Calu3 (cell line): ENCODE measurements around the gene TSTD2. TPM values are rescaled to one million over a fixed set of nuclear protein-coding genes. Genes with fewer than 3 reads are reported as not detected.

Experiments
- BruUV-seq: library from RNA; stranded (reverse); fragments of 400-500 nt; replicated peaks from 2 replicates; lab custom pipeline; 2021; lab: Mats Ljungman, UMichigan
- CTCF ChIA-PET: fragments of 300-600 bp; sonication (Branson Sonifier 250); formaldehyde crosslinking; loops from one replicate; lab custom pipeline; 2022; ENCODE audit warnings: antibody characterized with exemption; lab: Charles Lee
- DNase-seq: peaks from one replicate; pipeline ENCODE4 v3.0.0; 2022
- H3K27ac Mint-ChIP-seq: one replicate; pipeline ENCODE4 v1.8.0; 2022; ENCODE audit warnings: mixed read lengths; ENCODE audit not compliant: unreplicated experiment
- H3K27me3 Mint-ChIP-seq: one replicate; pipeline ENCODE4 v1.8.0; 2022; ENCODE audit warnings: mixed read lengths; ENCODE audit not compliant: unreplicated experiment
- H3K36me3 Mint-ChIP-seq: one replicate; pipeline ENCODE4 v1.8.0; 2022; ENCODE audit warnings: mild to moderate bottlenecking, moderate library complexity, mixed read lengths; ENCODE audit not compliant: insufficient read depth, unreplicated experiment
- H3K4me1 Mint-ChIP-seq: one replicate; pipeline ENCODE4 v1.8.0; 2022; ENCODE audit warnings: mild to moderate bottlenecking, low read depth, mixed read lengths; ENCODE audit not compliant: unreplicated experiment
- H3K4me3 Mint-ChIP-seq: one replicate; pipeline ENCODE4 v1.8.0; 2022; ENCODE audit warnings: mild to moderate bottlenecking, low read depth, moderate library complexity, mixed read lengths; ENCODE audit not compliant: unreplicated experiment
- H3K9me3 Mint-ChIP-seq: one replicate; pipeline ENCODE4 v1.8.0; 2022; ENCODE audit warnings: low read depth, mixed read lengths; ENCODE audit not compliant: unreplicated experiment
- CTCF ChIP-seq: fragments of 200-600 bp; IDR thresholded peaks from one replicate; pipeline ENCODE4 v1.8.0; 2022; ENCODE audit warnings: antibody characterized with exemption; ENCODE audit not compliant: unreplicated experiment
- intact Hi-C: fragments of 100-400 bp; cut with micrococcal nuclease; formaldehyde crosslinking; loops from one replicate; pipeline ENCODE4 v1.10.0; 2022; ENCODE audit not compliant: unreplicated experiment
- total RNA-seq: library from RNA; stranded (reverse); gene quantifications from 2 replicates; pipeline ENCODE4 v1.2.3, GENCODE V29; 2022

The TSTD2 gene
- total RNA-seq, 1 experiment from 2014 or later, result 12.6 TPM

DNA sequence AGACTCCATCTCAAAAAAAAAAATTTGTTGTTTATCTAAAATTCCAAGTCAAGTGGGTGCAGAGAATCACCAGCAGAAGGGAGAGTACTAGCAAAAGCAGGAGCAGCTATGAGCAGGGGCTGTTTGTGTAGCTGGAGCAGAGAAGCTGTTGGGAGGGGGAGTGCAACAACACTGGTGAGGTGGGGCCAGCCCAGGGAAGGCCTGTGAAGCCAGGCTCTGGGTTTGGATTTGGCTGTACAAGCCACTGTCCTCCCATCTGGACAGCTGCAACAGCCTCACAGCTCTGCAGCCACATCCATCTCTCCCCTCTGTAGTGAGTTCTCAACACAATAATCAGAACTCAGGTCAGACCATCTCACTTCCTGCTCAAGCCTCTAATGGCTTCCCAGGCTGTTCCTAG is 72.3 kb downstream of the TSTD2 start:
- intact Hi-C loops, result no loop called here
- Mint-ChIP-seq H3K4me3 (no peak overlapping the region), H3K36me3 (peaks cover 6% of the 10 kb centered on the region), H3K9me3 (no peaks in the 10 kb centered on the region), H3K27me3 (peaks cover 28% of the 10 kb centered on the region), H3K4me1 (no peaks in the 10 kb centered on the region), H3K27ac (no peak overlapping the region)
- no peak for DNase-seq
- TF ChIP-seq CTCF, result no peak
- no TSS peak for BruUV-seq
- CTCF ChIA-PET, result no interaction called here

DNA sequence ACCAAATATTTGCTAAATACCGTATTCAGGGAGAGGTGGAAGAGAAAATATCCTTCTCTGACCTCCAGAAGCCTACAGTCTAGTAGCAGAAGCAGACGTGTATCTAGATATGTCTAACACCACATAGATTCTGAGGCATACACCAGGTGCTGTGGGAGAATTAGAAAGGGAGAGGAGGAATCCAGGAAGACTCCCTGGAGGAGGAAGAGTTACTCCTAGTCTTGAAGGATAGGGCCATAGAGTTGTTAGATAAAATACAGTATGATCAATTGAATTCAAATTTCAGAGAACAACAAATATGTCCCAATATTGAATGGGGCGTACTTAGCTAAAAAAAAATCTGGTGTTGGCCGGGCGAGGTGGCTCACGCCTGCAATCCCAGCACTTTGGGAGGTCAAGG is 73.0 kb downstream of the TSTD2 start:
- no peaks in the 10 kb centered on the region for H3K4me1 Mint-ChIP-seq
- DNase-seq, result no peak
- no TSS peak for BruUV-seq
- intact Hi-C loops, result no loop called here
- no peaks in the 10 kb centered on the region for H3K9me3 Mint-ChIP-seq
- H3K36me3 Mint-ChIP-seq, result peaks cover 6% of the 10 kb centered on the region
- no peak overlapping the region for H3K4me3 Mint-ChIP-seq
- TF ChIP-seq CTCF, result no peak
- peaks cover 35% of the 10 kb centered on the region for H3K27me3 Mint-ChIP-seq
- CTCF ChIA-PET, result no interaction called here
- H3K27ac Mint-ChIP-seq, result no peak overlapping the region

- H3K9me3 Mint-ChIP-seq, result no peaks in the 10 kb centered on the region
- DNase-seq, result no peak
- intact Hi-C loops, result no loop called here
- H3K27me3 Mint-ChIP-seq, result peaks cover 46% of the 10 kb centered on the region
- H3K4me3 Mint-ChIP-seq, result no peak overlapping the region
- no TSS peak for BruUV-seq
- H3K36me3 Mint-ChIP-seq, result peaks cover 6% of the 10 kb centered on the region
- no peaks in the 10 kb centered on the region for H3K4me1 Mint-ChIP-seq
- no peak overlapping the region for H3K27ac Mint-ChIP-seq
- CTCF ChIA-PET, result no interaction called here
- no peak for TF ChIP-seq CTCF
Measured at GRCh38 chr9:97559111-97559514, 74.1 kb downstream of the TSTD2 start.

- no peaks in the 10 kb centered on the region for H3K4me1 Mint-ChIP-seq
- CTCF ChIA-PET, result no interaction called here
- peaks cover 6% of the 10 kb centered on the region for H3K36me3 Mint-ChIP-seq
- H3K27ac Mint-ChIP-seq, result no peak overlapping the region
- BruUV-seq, result no TSS peak
- TF ChIP-seq CTCF, result no peak
- H3K27me3 Mint-ChIP-seq, result peaks cover 50% of the 10 kb centered on the region
- no peak overlapping the region for H3K4me3 Mint-ChIP-seq
- intact Hi-C loops, result no loop called here
- no peaks in the 10 kb centered on the region for H3K9me3 Mint-ChIP-seq
- no peak for DNase-seq
Measured at GRCh38 chr9:97558701-97559101, 74.5 kb downstream of the TSTD2 start.
